Astrocyte (in vitro differentiated cells and primary cell): ENCODE measurements around the gene TNNI3K. TPM values are rescaled to one million over a fixed set of nuclear protein-coding genes. Genes with fewer than 3 reads are reported as not detected.

Source experiments
- total RNA-seq: library from RNA; stranded (reverse); gene quantifications from 2 replicates; pipeline ENCODE4 v1.2.1, GENCODE V29; 2021

The TNNI3K gene
- total RNA-seq, 1 donor from 2014 or later = 0.45 TPM

Other genes starting within 250 kb of the TNNI3K start
- 0.19 and 0.52 TPM in 2 replicates for gene LRRIQ3, start 37.2 kb upstream of the TNNI3K start, total RNA-seq
- 9.1 and 9.9 TPM in 2 replicates for gene FPGT, start 37.1 kb upstream of the TNNI3K start, total RNA-seq